Thyroid gland (tissue), 4 donors: Measurements from ENCODE around the gene BTBD9. TPM values are rescaled to one million over a fixed set of nuclear protein-coding genes. Genes with fewer than 3 reads are reported as not detected.

Experiments
- DNase-seq, 2 donors: peaks; one replicate each; pipeline ENCODE4 v3.0.0-alpha.2; 2019
- H3K27ac ChIP-seq, 3 donors: fragments of 200-600 bp; sonication (generic); 1 replicate in 2 of 3; 2 replicates in 1 of 3; pipeline ENCODE4 v1.5.1; 2016 to 2019; ENCODE audit warnings: mild to moderate bottlenecking in 1 of 3, moderate library complexity in 1 of 3
- H3K27me3 ChIP-seq: fragments of 200-600 bp; sonication (generic); one replicate; pipeline ENCODE4 v1.5.1; 2019
- H3K36me3 ChIP-seq, 2 donors: fragments of 200-600 bp; sonication (generic); one replicate each; pipeline ENCODE4 v1.5.1; 2016 to 2019
- H3K4me1 ChIP-seq, 2 donors: fragments of 200-600 bp; sonication (generic); one replicate each; pipeline ENCODE4 v1.5.1; 2017 to 2019
- H3K4me3 ChIP-seq, 3 donors: fragments of 200-600 bp; sonication (generic); replicated peaks in 1 of 3; 1 replicate in 2 of 3; 2 replicates in 1 of 3; pipeline ENCODE4 v1.5.1; 2016; ENCODE audit warnings: mild to moderate bottlenecking in 1 of 3
- H3K9me3 ChIP-seq: fragments of 200-600 bp; sonication (generic); one replicate; pipeline ENCODE4 v1.5.1; 2017
- POLR2A ChIP-seq, 2 donors: fragments of 450-650 bp; IDR thresholded peaks; one replicate each; pipeline ENCODE4 v1.6.1; 2017; ENCODE audit warnings: antibody characterized with exemption in 2 of 2, mild to moderate bottlenecking in 2 of 2, moderate library complexity in 1 of 2
- WGBS, 2 donors: methylation state at CpG; one replicate each; pipeline ENCODE4 v1.1.5; 2017; 5-methylcytosine and 5-hydroxymethylcytosine counted together
- intact Hi-C: fragments of 100-400 bp; cut with DNase I; formaldehyde crosslinking; loops from one replicate; pipeline ENCODE4 v1.15.1; 2023
- total RNA-seq, 4 donors: library from RNA; depleted of rRNA; stranded (reverse); fragments of >200 nt; gene quantifications; one replicate each; pipeline ENCODE4 v1.2.3, GENCODE V29; 2016
- TF ChIP-seq, protein P1 (sequence below), 6 experiments: fragments of 200-600 bp in 3 of 6; fragments of 450-650 bp in 3 of 6; sonication (generic) in 3 of 6; IDR thresholded peaks; one replicate each; pipeline ENCODE4 v1.5.1; 2016 to 2019; ENCODE audit warnings: antibody characterized with exemption in 6 of 6, mild to moderate bottlenecking in 2 of 6, inconsistent platforms in 1 of 6, moderate library complexity in 1 of 6

The BTBD9 gene
- total RNA-seq, 4 donors from 2014 or later, result 17.3 to 32.0 (median 27.4) TPM

DNA sequence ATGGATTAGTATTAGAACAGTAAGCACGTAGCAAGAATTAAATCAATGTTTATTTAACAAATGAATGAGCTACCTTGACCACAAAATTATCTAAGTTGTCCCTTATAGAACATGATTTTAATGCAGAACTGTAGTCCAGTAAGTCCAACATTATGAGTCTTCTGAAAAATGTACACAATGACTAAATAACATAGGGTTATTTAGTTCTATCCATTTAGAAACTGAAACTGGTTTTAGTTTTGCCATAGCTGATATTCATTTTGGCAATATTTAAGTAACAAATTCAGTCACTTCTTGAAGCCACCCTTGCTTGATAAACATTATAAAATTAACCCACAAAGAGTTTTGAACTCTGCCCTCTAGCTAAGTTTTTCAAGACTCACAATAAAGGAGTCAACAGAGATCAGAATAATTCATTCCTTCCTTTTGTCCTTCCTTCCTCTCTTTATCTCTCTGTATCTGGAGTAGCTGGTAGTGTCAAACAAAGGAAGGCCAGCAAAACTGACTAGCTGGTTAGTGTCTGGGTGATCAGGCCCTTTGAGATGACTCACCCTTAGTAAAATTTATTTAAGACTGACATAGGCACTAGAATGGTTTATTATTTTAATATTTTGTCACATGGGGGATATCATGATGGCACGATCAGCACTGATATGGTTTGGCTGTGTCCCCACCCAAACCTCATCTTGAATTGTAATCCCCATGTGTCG, 115.1 kb downstream of the BTBD9 start:
- Histone ChIP-seq H3K27me3 (no peaks in the 10 kb centered on the region), H3K4me3 (no peak overlapping the region), H3K27ac (no peak overlapping the region), H3K36me3 (no peaks in the 10 kb centered on the region), H3K9me3 (no peaks in the 10 kb centered on the region), H3K4me1 (no peaks in the 10 kb centered on the region)
- no peak for DNase-seq
- 97 to 98% methylated on average over 3 of the region's 3 CpGs for WGBS, 2 donors
- intact Hi-C loops, result no loop called here
- TF ChIP-seq, protein P1, sequence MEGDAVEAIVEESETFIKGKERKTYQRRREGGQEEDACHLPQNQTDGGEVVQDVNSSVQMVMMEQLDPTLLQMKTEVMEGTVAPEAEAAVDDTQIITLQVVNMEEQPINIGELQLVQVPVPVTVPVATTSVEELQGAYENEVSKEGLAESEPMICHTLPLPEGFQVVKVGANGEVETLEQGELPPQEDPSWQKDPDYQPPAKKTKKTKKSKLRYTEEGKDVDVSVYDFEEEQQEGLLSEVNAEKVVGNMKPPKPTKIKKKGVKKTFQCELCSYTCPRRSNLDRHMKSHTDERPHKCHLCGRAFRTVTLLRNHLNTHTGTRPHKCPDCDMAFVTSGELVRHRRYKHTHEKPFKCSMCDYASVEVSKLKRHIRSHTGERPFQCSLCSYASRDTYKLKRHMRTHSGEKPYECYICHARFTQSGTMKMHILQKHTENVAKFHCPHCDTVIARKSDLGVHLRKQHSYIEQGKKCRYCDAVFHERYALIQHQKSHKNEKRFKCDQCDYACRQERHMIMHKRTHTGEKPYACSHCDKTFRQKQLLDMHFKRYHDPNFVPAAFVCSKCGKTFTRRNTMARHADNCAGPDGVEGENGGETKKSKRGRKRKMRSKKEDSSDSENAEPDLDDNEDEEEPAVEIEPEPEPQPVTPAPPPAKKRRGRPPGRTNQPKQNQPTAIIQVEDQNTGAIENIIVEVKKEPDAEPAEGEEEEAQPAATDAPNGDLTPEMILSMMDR (IDR thresholded peaks at IDR 0.05), result no peak
- no peak for TF ChIP-seq POLR2A (IDR thresholded peaks at IDR 0.05)

DNA sequence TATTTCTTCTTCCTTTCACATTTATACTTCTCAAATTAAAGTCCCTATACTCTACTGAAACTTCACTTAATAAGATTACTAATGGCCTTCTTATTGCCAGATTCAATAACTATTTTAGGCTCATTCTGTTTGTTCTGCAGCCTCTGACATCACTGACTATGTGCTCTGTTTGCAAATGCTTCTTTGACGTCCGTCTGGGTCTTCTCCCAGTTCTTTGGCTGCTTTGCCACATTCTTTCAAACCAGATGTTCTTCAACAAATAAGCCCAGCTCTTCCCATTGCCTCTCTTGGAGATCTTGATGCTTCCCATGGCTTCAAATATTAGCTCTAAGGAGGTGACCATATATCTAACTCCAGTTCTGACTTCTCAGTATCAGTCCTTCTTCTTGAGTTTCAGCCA, 117.4 kb downstream of the BTBD9 start:
- no peaks in the 10 kb centered on the region for H3K9me3 ChIP-seq
- 74 to 75% methylated on average over 2 of the region's 2 CpGs for WGBS, 2 donors
- no peak overlapping the region for H3K4me3 ChIP-seq
- TF ChIP-seq, protein P1 (IDR thresholded peaks at IDR 0.05), result no peak
- peaks cover 0 to under 1% of the 10 kb centered on the region in 2 donors for H3K4me1 ChIP-seq
- no peak for DNase-seq
- H3K27me3 ChIP-seq, result no peaks in the 10 kb centered on the region
- H3K36me3 ChIP-seq, result no peaks in the 10 kb centered on the region
- H3K27ac ChIP-seq, result no peak overlapping the region
- intact Hi-C loops, result no loop called here

DNA sequence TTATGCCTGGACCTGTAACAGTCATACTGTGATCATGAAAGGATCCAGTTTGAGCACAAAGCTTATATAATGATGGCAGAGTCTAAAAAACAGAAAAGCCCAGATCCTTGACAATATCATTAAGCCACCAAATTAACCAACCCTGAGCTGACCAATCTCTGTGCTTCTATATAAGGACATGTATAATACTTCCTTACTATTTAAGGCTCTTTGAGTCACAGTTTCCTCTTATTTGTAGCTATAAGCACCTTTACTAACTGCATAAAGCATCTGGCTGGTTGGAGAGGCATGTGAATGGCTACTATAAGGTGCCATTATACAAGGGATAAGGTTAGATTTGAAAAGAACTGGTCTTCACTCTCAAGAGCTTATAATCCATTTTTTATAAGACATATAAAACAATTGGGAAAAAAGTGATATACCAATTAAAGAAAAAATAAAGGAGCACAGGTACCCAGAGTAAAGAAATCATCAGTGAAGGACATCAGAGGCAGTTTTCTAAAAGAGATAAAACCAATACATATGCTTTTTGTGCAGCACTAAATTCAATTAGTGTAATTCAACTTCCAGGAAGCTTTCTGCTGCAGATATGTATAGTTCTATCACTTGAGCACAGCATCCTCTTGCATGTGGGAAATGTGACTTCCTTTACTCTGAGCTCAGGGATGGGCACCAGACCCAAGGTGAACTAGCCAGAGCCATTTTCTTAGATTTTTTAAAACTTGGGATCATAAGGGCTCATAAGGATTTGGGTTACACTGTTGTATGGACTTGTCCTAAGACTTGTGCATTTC, 121.0 kb downstream of the BTBD9 start:
- H3K27ac ChIP-seq, result no peak overlapping the region
- no peaks in the 10 kb centered on the region for H3K9me3 ChIP-seq
- intact Hi-C loops, result no loop called here
- no peak for TF ChIP-seq POLR2A (IDR thresholded peaks at IDR 0.05)
- TF ChIP-seq, protein P1 (IDR thresholded peaks at IDR 0.05), result no peak
- H3K27me3 ChIP-seq, result no peaks in the 10 kb centered on the region
- no peak for DNase-seq
- H3K4me3 ChIP-seq, result no peak overlapping the region
- H3K36me3 ChIP-seq, result no peaks in the 10 kb centered on the region
- peaks cover 0 to 5% of the 10 kb centered on the region in 2 donors for H3K4me1 ChIP-seq

DNA sequence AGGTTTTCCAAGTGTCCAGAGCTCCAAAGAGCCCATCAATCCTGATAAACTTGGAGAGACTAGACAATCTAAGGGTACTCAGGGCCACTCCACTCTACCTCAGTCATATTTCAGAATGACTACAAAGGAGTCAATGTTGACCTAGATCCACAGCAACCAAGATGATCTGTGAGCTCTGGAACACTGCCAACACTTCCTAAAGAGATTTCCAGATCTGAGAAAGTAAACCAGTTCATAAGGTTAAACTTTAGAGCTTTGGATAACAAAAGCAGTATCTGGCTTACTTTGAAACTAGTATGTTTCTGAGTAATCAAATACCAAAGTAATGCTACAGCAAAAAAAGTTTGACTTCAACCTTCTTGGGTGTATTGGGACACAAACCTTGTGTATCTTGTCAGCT, 122.7 kb downstream of the BTBD9 start:
- peaks cover 0 to 5% of the 10 kb centered on the region in 2 donors for H3K4me1 ChIP-seq
- TF ChIP-seq POLR2A (IDR thresholded peaks at IDR 0.05), result no peak
- TF ChIP-seq, protein P1 (IDR thresholded peaks at IDR 0.05), result no peak
- no peaks in the 10 kb centered on the region for H3K27me3 ChIP-seq
- H3K27ac ChIP-seq, result no peak overlapping the region
- H3K9me3 ChIP-seq, result no peaks in the 10 kb centered on the region
- intact Hi-C loops, result no loop called here
- no peaks in the 10 kb centered on the region for H3K36me3 ChIP-seq
- no peak for DNase-seq
- H3K4me3 ChIP-seq, result no peak overlapping the region

DNA sequence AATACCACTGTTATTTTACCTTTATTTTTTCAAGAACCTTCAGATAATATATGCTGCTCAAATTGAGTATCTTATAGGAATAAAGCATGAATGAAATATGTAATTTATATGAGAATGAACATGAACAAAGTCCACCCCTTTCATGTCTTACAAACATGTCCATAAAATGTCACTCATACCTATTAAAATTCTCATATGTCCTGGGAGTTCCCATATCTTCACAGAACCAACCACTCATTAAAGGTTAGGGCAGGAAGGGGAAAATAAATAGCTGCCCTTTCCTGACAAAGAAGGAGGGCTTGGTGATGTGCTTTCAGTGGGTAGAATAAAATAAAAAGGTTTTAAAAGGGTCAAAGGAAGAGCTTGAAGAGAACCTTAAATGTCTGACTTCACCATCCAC, 125.3 kb downstream of the BTBD9 start:
- Histone ChIP-seq H3K27ac (no peak overlapping the region), H3K9me3 (no peaks in the 10 kb centered on the region), H3K4me1 (peaks cover 0 to 5% of the 10 kb centered on the region in 2 donors), H3K36me3 (no peaks in the 10 kb centered on the region), H3K4me3 (no peak overlapping the region), H3K27me3 (no peaks in the 10 kb centered on the region)
- no peak for DNase-seq
- intact Hi-C loops, result no loop called here
- TF ChIP-seq, protein P1 (IDR thresholded peaks at IDR 0.05), result no peak
- TF ChIP-seq POLR2A (IDR thresholded peaks at IDR 0.05), result no peak
